ENCODE results near the gene SLC7A7. TPM values are rescaled to one million over a fixed set of nuclear protein-coding genes. Genes with fewer than 3 reads are reported as not detected.
"Not testable (repeated sequence)": the region's sequence is repeated elsewhere in the genome, so short reads cannot be mapped to it uniquely, and the experiment has no call there.

SLC7A7 gene
- polyA plus RNA-seq, 3 donors: 262 to 425 (median 371) TPM

- no peak for DNase-seq
- Mint-ChIP-seq H3K4me1 (no peaks in the 10 kb centered on the region), H3K4me3 (no peak overlapping the region), H3K36me3 (no peaks in the 10 kb centered on the region), H3K27ac (no peak overlapping the region), H3K27me3 (ENCODE audit: low read depth in 3 of 3) (peaks cover 21 to 39% (median 28%) of the 10 kb centered on the region in 3 donors), H3K9me3 (peaks cover 0 to 11% (median 2%) of the 10 kb centered on the region in 7 donors)
- H3K9me3 ChIP-seq (replicated peaks in 1 of 2; ENCODE audit: control insufficient read depth in 1 of 2, insufficient read depth in 1 of 2, low read length in 2 of 2): peaks cover 0 to 4% of the 10 kb centered on the region in 2 donors
- no peaks in the 10 kb centered on the region for H4K20me1 ChIP-seq (ENCODE audit: insufficient read depth, low read length)
- no peak for TF ChIP-seq CTCF (IDR thresholded peaks at IDR 0.05)
- H3K36me3 ChIP-seq (replicated peaks in 1 of 2; ENCODE audit: control insufficient read depth in 1 of 2, insufficient read depth in 2 of 2, low read length in 2 of 2): no peaks in the 10 kb centered on the region
- H3K27me3 ChIP-seq (ENCODE audit: control insufficient read depth in 2 of 2, insufficient read depth in 2 of 2, low read length in 2 of 2): peaks cover 0 to 2% of the 10 kb centered on the region in 2 donors
- intact Hi-C loops (cut with micrococcal nuclease): no loop called here
- H2AFZ ChIP-seq (ENCODE audit: insufficient read depth, low read depth, low read length, poor library complexity, severe bottlenecking): no peak overlapping the region
- no peaks in the 10 kb centered on the region for H3K79me2 ChIP-seq (ENCODE audit: insufficient read depth, low read length)
- H3K27ac ChIP-seq (ENCODE audit: low read depth in 1 of 2, low read length in 2 of 2): no peak overlapping the region
- H3K4me1 ChIP-seq (ENCODE audit: control insufficient read depth in 1 of 2, insufficient read depth in 2 of 2, low read length in 2 of 2): no peaks in the 10 kb centered on the region
- H3K4me2 ChIP-seq (replicated peaks; ENCODE audit: extremely low read depth, low read length, poor library complexity, severe bottlenecking): no peak overlapping the region
- H3K9ac ChIP-seq (ENCODE audit: insufficient read depth, low read length, poor library complexity, severe bottlenecking): no peak overlapping the region
- no peak overlapping the region for H3K4me3 ChIP-seq (replicated peaks in 1 of 3; ENCODE audit: low read depth in 2 of 3, low read length in 3 of 3)
Observed at GRCh38 chr14:22861651-22862050, 46.4 kb upstream of the SLC7A7 start.

- H3K4me3 ChIP-seq (replicated peaks in 1 of 3; ENCODE audit: low read depth in 2 of 3, low read length in 3 of 3); H3K27me3 ChIP-seq (ENCODE audit: control insufficient read depth in 2 of 2, insufficient read depth in 2 of 2, low read length in 2 of 2); H3K4me3 Mint-ChIP-seq; H3K4me1 Mint-ChIP-seq; DNase-seq; H3K9me3 ChIP-seq (replicated peaks in 1 of 2; ENCODE audit: control insufficient read depth in 1 of 2, insufficient read depth in 1 of 2, low read length in 2 of 2); H3K27ac ChIP-seq (ENCODE audit: low read depth in 1 of 2, low read length in 2 of 2); H3K4me1 ChIP-seq (ENCODE audit: control insufficient read depth in 1 of 2, insufficient read depth in 2 of 2, low read length in 2 of 2); H3K27ac Mint-ChIP-seq; H3K36me3 Mint-ChIP-seq; H2AFZ ChIP-seq (ENCODE audit: insufficient read depth, low read depth, low read length, poor library complexity, severe bottlenecking); H3K79me2 ChIP-seq (ENCODE audit: insufficient read depth, low read length); H3K9ac ChIP-seq (ENCODE audit: insufficient read depth, low read length, poor library complexity, severe bottlenecking); H3K36me3 ChIP-seq (replicated peaks in 1 of 2; ENCODE audit: control insufficient read depth in 1 of 2, insufficient read depth in 2 of 2, low read length in 2 of 2); H4K20me1 ChIP-seq (ENCODE audit: insufficient read depth, low read length); H3K4me2 ChIP-seq (replicated peaks; ENCODE audit: extremely low read depth, low read length, poor library complexity, severe bottlenecking); intact Hi-C loops (cut with micrococcal nuclease): not testable (repeated sequence)
- Mint-ChIP-seq H3K9me3 (peaks cover 0 to 12% (median 2%) of the 10 kb centered on the region in 7 donors), H3K27me3 (ENCODE audit: low read depth in 3 of 3) (peaks cover 21 to 41% (median 29%) of the 10 kb centered on the region in 3 donors)
- WGBS (ENCODE audit: insufficient coverage): 100% methylated on average over 1 of the region's 3 CpGs
Observed at GRCh38 chr14:22860377-22860776, 45.1 kb upstream of the SLC7A7 start.

All from CD14-positive monocyte (primary cell).